Right lobe of liver (tissue), 6 donors: ENCODE results near the gene PDCL3. TPM values are rescaled to one million over a fixed set of nuclear protein-coding genes. Genes with fewer than 3 reads are reported as not detected.

Experiments
- ATAC-seq, 4 donors: fragments of 200-7000 bp; cut with Tn5 transposase; one replicate each; pipeline ENCODE4 v1.9.1; 2020; ENCODE audit warnings: mild to moderate bottlenecking in 4 of 4, moderate library complexity in 4 of 4
- DNase-seq, 3 donors: peaks; one replicate each; pipeline ENCODE4 v3.0.0-alpha.2; 2020
- H3K27ac ChIP-seq, 3 donors: fragments of 200-600 bp; one replicate each; pipeline ENCODE4 v1.8.0; 2022
- H3K27me3 ChIP-seq, 2 donors: fragments of 200-600 bp; one replicate each; pipeline ENCODE4 v1.8.0; 2022
- H3K36me3 ChIP-seq, 4 donors: fragments of 200-600 bp; sonication (generic) in 1 of 4; one replicate each; pipeline versions ENCODE4 v1.5.1 to v1.8.0; 2017 to 2022; ENCODE audit warnings: control low read depth in 1 of 4
- H3K4me1 ChIP-seq, 4 donors: fragments of 200-600 bp; sonication (generic) in 1 of 4; one replicate each; pipeline versions ENCODE4 v1.5.1 to v1.8.0; 2017 to 2022; ENCODE audit warnings: control low read depth in 1 of 4
- H3K4me3 ChIP-seq, 3 donors: fragments of 200-600 bp; one replicate each; pipeline ENCODE4 v1.8.0; 2022
- H3K9me3 ChIP-seq, 4 donors: fragments of 200-600 bp; sonication (generic) in 1 of 4; one replicate each; pipeline versions ENCODE4 v1.5.1 to v1.8.0; 2017 to 2022; ENCODE audit warnings: control low read depth in 1 of 4
- POLR2A ChIP-seq: fragments of 450-650 bp; IDR thresholded peaks from one replicate; pipeline ENCODE4 v1.6.1; 2017; ENCODE audit warnings: antibody characterized with exemption, mild to moderate bottlenecking
- WGBS: methylation state at CpG from one replicate; pipeline ENCODE4 v1.1.6; 2018; ENCODE audit warnings: low coverage, low lambda C conversion rate; ENCODE audit not compliant: insufficient coverage; ENCODE audit errors: missing lambda C conversion rate; 5-methylcytosine and 5-hydroxymethylcytosine counted together
- intact Hi-C, 2 donors: fragments of 100-400 bp; cut with DNase I; formaldehyde crosslinking; loops; one replicate each; pipeline versions ENCODE4 v1.11.2 to v1.14.1; 2022
- total RNA-seq, 6 experiments: library from RNA; depleted of rRNA in 2 of 6; stranded (reverse); fragments of >200 nt in 2 of 6; fragmentation: NEBNext Ultra II Directional in 3 of 6; extraction: Animal tissue kit (Norgen Biotek cat#: 25700) in 3 of 6; gene quantifications; one replicate each; pipeline versions ENCODE4 v1.1.0 to v1.2.4, GENCODE V29; 2016 to 2023
- TF ChIP-seq, protein P1 (sequence below), 4 donors: fragments of 200-600 bp in 3 of 4; fragments of 450-650 bp in 1 of 4; IDR thresholded peaks; one replicate each; pipeline versions ENCODE4 v1.5.1 to v1.8.0; 2016 to 2022; ENCODE audit warnings: antibody characterized with exemption in 4 of 4, mild to moderate bottlenecking in 2 of 4
- donor health status: DM: no; HTN: yes; CAD: no.
- donor health status: DM: no; HTN: no; CAD: no.
- donor health status: DM: no; HTN: no; CAD: no.
- donor health status: DM: no; HTN: yes; CAD: no.
- donor health status: DM: no; HTN: yes; CAD: no.

PDCL3 gene
- total RNA-seq, 6 experiments from 2014 or later = 5.2 to 8.4 (median 7.0) TPM

DNA sequence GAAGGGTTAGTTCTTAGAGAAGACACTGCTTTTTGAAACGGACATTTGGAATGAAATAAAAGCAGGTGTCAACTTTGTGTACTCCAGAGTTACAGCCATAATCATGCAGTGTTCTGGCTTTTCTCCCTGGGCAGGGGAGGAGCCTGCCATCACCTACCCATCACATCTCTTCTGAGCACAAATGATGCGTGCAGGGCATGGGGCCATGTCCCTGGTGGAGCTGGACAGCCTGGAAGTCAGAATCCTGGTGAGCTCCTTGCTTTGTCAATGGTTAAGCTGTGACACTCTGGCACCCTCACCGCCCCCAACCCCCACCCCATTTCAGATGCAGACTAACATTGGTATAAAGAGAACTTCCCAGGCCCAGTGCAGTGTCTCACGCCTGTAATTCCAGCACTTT lies 53.1 kb downstream of the PDCL3 start:
- DNase-seq = no peak
- 59% methylated on average over 3 of the region's 4 CpGs for WGBS
- no peak for ATAC-seq
- Histone ChIP-seq H3K27ac (no peak overlapping the region), H3K9me3 (no peaks in the 10 kb centered on the region), H3K4me1 (no peaks in the 10 kb centered on the region), H3K4me3 (no peak overlapping the region), H3K36me3 (no peaks in the 10 kb centered on the region), H3K27me3 (no peaks in the 10 kb centered on the region)
- intact Hi-C loops = loop anchor here in 1 of 2 donors (10.0 kb wide), 1 partner anchor 369 kb away; no protein-coding TSS in a partner anchor
- no peak for TF ChIP-seq POLR2A

DNA sequence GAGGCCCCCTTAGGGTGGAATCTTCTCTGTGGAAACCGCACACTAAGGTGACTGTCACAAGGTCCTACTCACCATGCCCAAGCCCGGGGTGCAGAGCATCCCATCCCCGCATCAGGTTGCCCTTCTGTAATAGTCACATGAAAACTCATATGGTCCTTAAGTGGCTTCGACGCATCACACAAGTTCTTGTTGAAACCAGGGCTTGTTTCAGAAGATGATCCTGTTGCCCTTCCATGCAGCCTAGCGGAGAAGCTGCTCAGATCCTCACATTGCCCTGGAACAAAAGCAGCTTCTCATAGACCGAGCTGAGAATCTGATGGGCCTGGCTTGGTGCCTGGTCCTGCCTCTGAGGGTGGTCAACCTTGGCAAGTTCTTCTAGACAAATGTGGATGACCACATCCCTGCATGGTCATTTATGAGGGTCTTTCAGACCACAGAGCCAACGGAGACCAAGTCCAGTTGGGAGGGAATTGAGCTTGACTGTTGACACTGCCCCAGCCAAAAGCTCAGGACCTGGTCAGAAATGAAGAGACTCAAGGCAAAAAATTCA lies 54.1 kb downstream of the PDCL3 start:
- H3K36me3 ChIP-seq = no peaks in the 10 kb centered on the region
- TF ChIP-seq, protein P1, sequence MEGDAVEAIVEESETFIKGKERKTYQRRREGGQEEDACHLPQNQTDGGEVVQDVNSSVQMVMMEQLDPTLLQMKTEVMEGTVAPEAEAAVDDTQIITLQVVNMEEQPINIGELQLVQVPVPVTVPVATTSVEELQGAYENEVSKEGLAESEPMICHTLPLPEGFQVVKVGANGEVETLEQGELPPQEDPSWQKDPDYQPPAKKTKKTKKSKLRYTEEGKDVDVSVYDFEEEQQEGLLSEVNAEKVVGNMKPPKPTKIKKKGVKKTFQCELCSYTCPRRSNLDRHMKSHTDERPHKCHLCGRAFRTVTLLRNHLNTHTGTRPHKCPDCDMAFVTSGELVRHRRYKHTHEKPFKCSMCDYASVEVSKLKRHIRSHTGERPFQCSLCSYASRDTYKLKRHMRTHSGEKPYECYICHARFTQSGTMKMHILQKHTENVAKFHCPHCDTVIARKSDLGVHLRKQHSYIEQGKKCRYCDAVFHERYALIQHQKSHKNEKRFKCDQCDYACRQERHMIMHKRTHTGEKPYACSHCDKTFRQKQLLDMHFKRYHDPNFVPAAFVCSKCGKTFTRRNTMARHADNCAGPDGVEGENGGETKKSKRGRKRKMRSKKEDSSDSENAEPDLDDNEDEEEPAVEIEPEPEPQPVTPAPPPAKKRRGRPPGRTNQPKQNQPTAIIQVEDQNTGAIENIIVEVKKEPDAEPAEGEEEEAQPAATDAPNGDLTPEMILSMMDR (IDR thresholded peaks at IDR 0.05) = no peak
- TF ChIP-seq POLR2A = no peak
- no peak overlapping the region for H3K27ac ChIP-seq
- no peaks in the 10 kb centered on the region for H3K4me1 ChIP-seq
- H3K4me3 ChIP-seq = no peak overlapping the region
- no peak for ATAC-seq
- 89% methylated on average over 4 of the region's 8 CpGs for WGBS
- no peaks in the 10 kb centered on the region for H3K9me3 ChIP-seq
- H3K27me3 ChIP-seq = no peaks in the 10 kb centered on the region
- DNase-seq = no peak
- intact Hi-C loops = loop anchor here in 1 of 2 donors (10.0 kb wide), 1 partner anchor 368 kb away; no protein-coding TSS in a partner anchor

DNA sequence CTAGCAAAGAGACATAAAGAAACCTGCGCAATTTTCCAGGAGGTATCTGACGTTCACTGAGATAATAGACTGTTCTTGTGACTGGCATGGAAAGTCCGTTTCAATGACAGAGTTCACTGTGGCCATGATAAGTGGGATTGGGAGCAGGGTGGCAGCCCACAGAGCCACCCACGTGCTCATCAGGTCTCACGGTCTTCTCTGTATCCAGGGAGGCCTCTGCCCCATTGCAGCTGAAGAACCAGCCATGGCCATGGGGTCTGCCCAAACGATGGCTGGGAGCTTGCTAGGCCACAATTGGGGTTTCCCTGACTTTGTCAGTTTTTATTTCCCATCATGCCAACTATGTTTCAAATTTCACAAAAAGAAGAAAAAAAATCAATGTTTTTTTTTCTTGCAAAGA lies 57.2 kb downstream of the PDCL3 start:
- Histone ChIP-seq H3K27me3 (no peaks in the 10 kb centered on the region), H3K4me1 (no peaks in the 10 kb centered on the region), H3K4me3 (no peak overlapping the region), H3K27ac (no peak overlapping the region), H3K36me3 (no peaks in the 10 kb centered on the region), H3K9me3 (no peaks in the 10 kb centered on the region)
- intact Hi-C loops = loop anchor here in 1 of 2 donors (10.0 kb wide), 1 partner anchor 365 kb away; no protein-coding TSS in a partner anchor
- 43% methylated on average over 4 of the region's 6 CpGs for WGBS
- ATAC-seq (no peak), DNase-seq (no peak)
- TF ChIP-seq, protein P1 (IDR thresholded peaks at IDR 0.05) = no peak
- TF ChIP-seq POLR2A = no peak

DNA sequence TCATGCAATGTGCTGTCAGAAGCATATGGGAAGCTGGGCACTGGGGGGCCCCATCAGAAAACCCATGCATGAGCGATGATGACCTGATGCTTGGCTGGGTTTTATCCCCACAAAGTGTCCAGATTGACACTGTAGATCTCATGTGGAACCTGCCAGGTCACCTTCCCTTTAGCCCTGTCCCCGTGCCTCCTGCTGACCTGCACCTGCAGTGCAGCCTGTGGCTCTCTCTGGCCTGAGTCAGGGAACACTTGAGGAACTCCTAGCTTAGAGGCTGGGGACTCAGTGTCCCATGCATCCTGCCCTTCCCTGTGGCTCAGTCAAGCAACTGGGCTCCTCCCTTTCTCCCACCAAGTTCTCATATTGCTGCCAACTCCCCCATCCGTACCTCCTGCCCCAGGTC lies 57.7 kb downstream of the PDCL3 start:
- ATAC-seq (peak in 1 of 4 donors; percentile 23), DNase-seq (no peak)
- intact Hi-C loops = no loop called here
- H3K4me3 ChIP-seq = no peak overlapping the region
- TF ChIP-seq, protein P1 (IDR thresholded peaks at IDR 0.05) = no peak
- no peak for TF ChIP-seq POLR2A
- no peaks in the 10 kb centered on the region for H3K27me3 ChIP-seq
- H3K36me3 ChIP-seq = no peaks in the 10 kb centered on the region
- 63% methylated on average over 1 of the region's 3 CpGs for WGBS
- no peaks in the 10 kb centered on the region for H3K9me3 ChIP-seq
- no peak overlapping the region for H3K27ac ChIP-seq
- no peaks in the 10 kb centered on the region for H3K4me1 ChIP-seq

DNA sequence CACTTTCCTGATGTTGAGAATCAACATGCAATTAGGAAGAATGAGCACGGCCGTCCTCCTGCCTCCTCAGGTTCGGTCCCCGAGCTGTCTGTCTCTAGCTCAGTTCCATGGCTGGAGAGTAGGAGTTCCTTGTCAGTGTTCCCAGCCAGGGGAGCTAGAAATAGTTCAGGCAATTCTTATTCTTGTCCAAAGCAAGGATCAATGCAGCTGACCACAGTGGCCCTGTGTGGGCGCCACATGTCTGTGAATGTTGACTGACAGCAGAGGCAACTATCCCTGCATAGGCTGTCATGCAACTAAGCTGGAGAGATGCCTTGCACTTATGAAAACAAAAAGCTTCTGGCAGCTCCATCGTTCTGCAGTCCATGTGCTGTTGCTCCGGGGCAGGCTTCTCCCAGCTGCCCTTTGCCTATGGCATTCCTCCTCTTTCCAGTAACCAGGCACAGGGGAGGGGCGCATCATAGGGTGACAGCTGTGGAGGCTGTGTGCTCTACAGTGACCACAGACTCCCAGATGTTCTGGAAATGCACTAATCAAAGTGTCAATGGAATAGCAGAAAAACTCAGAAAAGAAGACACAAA lies 58.7 kb downstream of the PDCL3 start:
- intact Hi-C loops = no loop called here
- Histone ChIP-seq H3K27me3 (no peaks in the 10 kb centered on the region), H3K27ac (no peak overlapping the region), H3K4me3 (no peak overlapping the region), H3K4me1 (no peaks in the 10 kb centered on the region), H3K36me3 (no peaks in the 10 kb centered on the region), H3K9me3 (no peaks in the 10 kb centered on the region)
- TF ChIP-seq, protein P1 (IDR thresholded peaks at IDR 0.05) = no peak
- no peak for TF ChIP-seq POLR2A
- WGBS = 50% methylated on average over 1 of the region's 8 CpGs
- no peak for DNase-seq
- ATAC-seq = no peak
